Stimulated activated naive B cell treated with anti-CD40 and anti-IgM and Interleukin-4, amounts not matched to agents 10 μg/mL and 1 μg/mL and 100 μg/mL, for 72 hours (primary cell): ENCODE measurements around the gene CIITA.
"Not testable (repeated sequence)": the region's sequence is repeated elsewhere in the genome, so short reads cannot be mapped to it uniquely, and the experiment has no call there.

Experiments
- ATAC-seq, 2 donors: fragments of 150-1000 bp; cut with Tn5 transposase; replicated peaks; 2 replicates each; pipeline ENCODE4 v1.10.0; 2021; ENCODE audit warnings: moderate library complexity in 1 of 2
- DNase-seq: peaks from one replicate; pipeline ENCODE4 v3.0.0; 2021
- H3K27ac Mint-ChIP-seq: one replicate; pipeline ENCODE4 v1.8.0; 2022; ENCODE audit warnings: mild to moderate bottlenecking, mixed read lengths
- H3K27me3 Mint-ChIP-seq, 2 donors: one replicate each; pipeline ENCODE4 v1.8.0; 2022; ENCODE audit warnings: mixed read lengths in 2 of 2
- H3K36me3 Mint-ChIP-seq, 2 donors: one replicate each; pipeline ENCODE4 v1.8.0; 2022; ENCODE audit warnings: mixed read lengths in 2 of 2, mild to moderate bottlenecking in 1 of 2
- H3K4me1 Mint-ChIP-seq, 2 donors: one replicate each; pipeline ENCODE4 v1.8.0; 2022; ENCODE audit warnings: mixed read lengths in 2 of 2, mild to moderate bottlenecking in 1 of 2
- H3K4me3 Mint-ChIP-seq, 2 donors: one replicate each; pipeline ENCODE4 v1.8.0; 2022; ENCODE audit warnings: mild to moderate bottlenecking in 2 of 2, mixed read lengths in 2 of 2, moderate library complexity in 1 of 2
- H3K9me3 Mint-ChIP-seq, 2 donors: one replicate each; pipeline ENCODE4 v1.8.0; 2022; ENCODE audit warnings: mixed read lengths in 2 of 2, mild to moderate bottlenecking in 1 of 2

CIITA gene

GRCh38 chr16:10935226-10935915 is 58.4 kb downstream of the CIITA start:
- Mint-ChIP-seq H3K4me1 (peaks cover 68 to 86% of the 10 kb centered on the region in 2 donors), H3K27me3 (no peaks in the 10 kb centered on the region), H3K27ac (peak overlapping the region; percentile 93), H3K36me3 (peaks cover 37 to 64% of the 10 kb centered on the region in 2 donors), H3K9me3 (no peaks in the 10 kb centered on the region), H3K4me3 (no peak overlapping the region)
- no peak for DNase-seq
- ATAC-seq = no peak

- no peaks in the 10 kb centered on the region for H3K9me3 Mint-ChIP-seq
- H3K27ac Mint-ChIP-seq = peak overlapping the region; percentile 88
- no peaks in the 10 kb centered on the region for H3K27me3 Mint-ChIP-seq
- ATAC-seq (no peak), DNase-seq (no peak)
- H3K4me3 Mint-ChIP-seq = peak overlapping the region in 1 of 2 donors; percentile 6
- H3K4me1 Mint-ChIP-seq = peaks cover 71 to 84% of the 10 kb centered on the region in 2 donors
- peaks cover 41 to 60% of the 10 kb centered on the region in 2 donors for H3K36me3 Mint-ChIP-seq
Observed at GRCh38 chr16:10936272-10936984, 59.4 kb downstream of the CIITA start.

- no peak for DNase-seq
Observed at GRCh38 chr16:10937068-10937859, 60.3 kb downstream of the CIITA start.

GRCh38 chr16:10938321-10938720 is 61.3 kb downstream of the CIITA start:
- Mint-ChIP-seq H3K27ac (peak overlapping the region; percentile 88), H3K36me3 (peaks cover 31 to 47% of the 10 kb centered on the region in 2 donors), H3K4me3 (peak overlapping the region; percentile 88 to 98), H3K27me3 (no peaks in the 10 kb centered on the region), H3K9me3 (no peaks in the 10 kb centered on the region), H3K4me1 (peaks cover 67 to 81% of the 10 kb centered on the region in 2 donors)
- ATAC-seq (no peak), DNase-seq (no peak)

More at GRCh38 chr16:10937068-10937859, 60.3 kb downstream of the CIITA start:
- H3K4me3 Mint-ChIP-seq = peak overlapping the region; percentile 88 to 98
- H3K4me1 Mint-ChIP-seq = peaks cover 66 to 82% of the 10 kb centered on the region in 2 donors
- H3K9me3 Mint-ChIP-seq = no peaks in the 10 kb centered on the region
- H3K27me3 Mint-ChIP-seq = no peaks in the 10 kb centered on the region
- no peak for ATAC-seq
- peak overlapping the region; percentile 88 for H3K27ac Mint-ChIP-seq
- H3K36me3 Mint-ChIP-seq = peaks cover 37 to 54% of the 10 kb centered on the region in 2 donors

- ATAC-seq (no peak), DNase-seq (no peak)
- no peaks in the 10 kb centered on the region for H3K27me3 Mint-ChIP-seq
- peak overlapping the region; percentile 88 for H3K27ac Mint-ChIP-seq
- peaks cover 65 to 78% of the 10 kb centered on the region in 2 donors for H3K4me1 Mint-ChIP-seq
- no peaks in the 10 kb centered on the region for H3K9me3 Mint-ChIP-seq
- peak overlapping the region; percentile 88 to 98 for H3K4me3 Mint-ChIP-seq
- H3K36me3 Mint-ChIP-seq = peaks cover 31 to 40% of the 10 kb centered on the region in 2 donors
Observed at GRCh38 chr16:10938796-10939648, 62.0 kb downstream of the CIITA start.

GRCh38 chr16:10939649-10940234 is 62.7 kb downstream of the CIITA start:
- no peak for DNase-seq
- ATAC-seq = no peak
- Mint-ChIP-seq H3K9me3 (no peaks in the 10 kb centered on the region), H3K36me3 (peaks cover 31 to 36% of the 10 kb centered on the region in 2 donors), H3K27me3 (no peaks in the 10 kb centered on the region), H3K27ac (peak overlapping the region; percentile 96), H3K4me1 (peaks cover 64 to 79% of the 10 kb centered on the region in 2 donors), H3K4me3 (peak overlapping the region; percentile 88 to 98)

- Mint-ChIP-seq H3K4me1 (peaks cover 64 to 82% of the 10 kb centered on the region in 2 donors), H3K9me3 (no peaks in the 10 kb centered on the region), H3K4me3 (peak overlapping the region; percentile 88 to 98), H3K27ac (peak overlapping the region; percentile 96), H3K27me3 (no peaks in the 10 kb centered on the region), H3K36me3 (peaks cover 30 to 37% of the 10 kb centered on the region in 2 donors)
- ATAC-seq (no peak), DNase-seq (no peak)
Observed at GRCh38 chr16:10940501-10941079, 63.6 kb downstream of the CIITA start.

GRCh38 chr16:10941127-10941933 is 64.3 kb downstream of the CIITA start:
- Mint-ChIP-seq H3K36me3 (peaks cover 29 to 37% of the 10 kb centered on the region in 2 donors), H3K27me3 (no peaks in the 10 kb centered on the region), H3K27ac (peak overlapping the region; percentile 96), H3K4me1 (peaks cover 64 to 82% of the 10 kb centered on the region in 2 donors), H3K4me3 (peak overlapping the region; percentile 88 to 98), H3K9me3 (no peaks in the 10 kb centered on the region)
- ATAC-seq (no peak), DNase-seq (no peak)

GRCh38 chr16:10941935-10942351 is 64.9 kb downstream of the CIITA start:
- Mint-ChIP-seq H3K4me1 (peaks cover 65 to 81% of the 10 kb centered on the region in 2 donors), H3K36me3 (peaks cover 26 to 36% of the 10 kb centered on the region in 2 donors), H3K4me3 (peak overlapping the region; percentile 88 to 98), H3K27ac (peak overlapping the region; percentile 96)
- not testable (repeated sequence) for H3K9me3 Mint-ChIP-seq, H3K27me3 Mint-ChIP-seq, DNase-seq
- peak; percentile 11 to 12 for ATAC-seq

- Mint-ChIP-seq H3K27me3 (no peaks in the 10 kb centered on the region), H3K9me3 (no peaks in the 10 kb centered on the region), H3K4me1 (peaks cover 65 to 81% of the 10 kb centered on the region in 2 donors), H3K4me3 (peak within 1 kb of the TSS; percentile 88 to 98), H3K36me3 (peaks cover 28 to 41% of the 10 kb centered on the region in 2 donors), H3K27ac (peak within 1 kb of the TSS; percentile 96)
- DNase-seq = peak; percentile 95
- peak; percentile 78 to 82 for ATAC-seq
Observed at GRCh38 chr16:10942352-10943063, 65.5 kb downstream of the CIITA start, which contains the start of gene DEXI. Gene DEXI (minus strand): TSS chr16:10942468. CDS start chr16:10942005, 463 bp downstream.

GRCh38 chr16:10943064-10943353 is 66.0 kb downstream of the CIITA start:
- H3K27ac Mint-ChIP-seq = no peak overlapping the region
- peaks cover 29 to 42% of the 10 kb centered on the region in 2 donors for H3K36me3 Mint-ChIP-seq
- H3K27me3 Mint-ChIP-seq = no peaks in the 10 kb centered on the region
- peaks cover 61 to 81% of the 10 kb centered on the region in 2 donors for H3K4me1 Mint-ChIP-seq
- DNase-seq (no peak), ATAC-seq (no peak)
- peak overlapping the region; percentile 80 to 98 for H3K4me3 Mint-ChIP-seq
- H3K9me3 Mint-ChIP-seq = no peaks in the 10 kb centered on the region
